SK-N-SH treated with all-trans-retinoic acid at 6 μM for 48 hours (cell line): Measurements from ENCODE around the gene WDR73.

Experiments used
- ATAC-seq: fragments of 200-7000 bp; cut with Tn5 transposase; 3 replicates; pipeline ENCODE4 v1.9.1; 2020; ENCODE audit warnings: mild to moderate bottlenecking, moderate library complexity
- ARNTL ChIP-seq: fragments of 450-650 bp; formaldehyde crosslinking; IDR thresholded peaks from 2 replicates; pipeline ENCODE4 v1.5.0; 2020; ENCODE audit warnings: low read depth, mild to moderate bottlenecking, moderate library complexity, borderline replicate concordance
- BACH2 ChIP-seq: fragments of 250-450 bp; sonication (Bioruptor Pico); IDR thresholded peaks from 2 replicates; pipeline ENCODE4 v1.9.0; 2021; ENCODE audit warnings: mild to moderate bottlenecking, borderline replicate concordance
- CREB5 ChIP-seq: fragments of 250-450 bp; sonication (Bioruptor Pico); IDR thresholded peaks from 2 replicates; pipeline ENCODE4 v1.5.1; 2020; ENCODE audit warnings: low read depth, mild to moderate bottlenecking, moderate library complexity
- CSDC2 ChIP-seq: fragments of 250-450 bp; sonication (Bioruptor Pico); IDR thresholded peaks from 2 replicates; pipeline ENCODE4 v1.5.0; 2020; ENCODE audit warnings: mild to moderate bottlenecking, moderate library complexity
- CSRNP3 ChIP-seq: fragments of 250-450 bp; sonication (Bioruptor Pico); IDR thresholded peaks from 2 replicates; pipeline ENCODE4 v1.5.1; 2021; ENCODE audit warnings: mild to moderate bottlenecking, moderate library complexity
- ESRRG ChIP-seq: fragments of 250-450 bp; sonication (Bioruptor Pico); IDR thresholded peaks from 2 replicates; pipeline ENCODE4 v1.6.1; 2021; ENCODE audit warnings: mild to moderate bottlenecking
- OSR1 ChIP-seq: fragments of 250-450 bp; sonication (Bioruptor Pico); IDR thresholded peaks from 2 replicates; pipeline ENCODE4 v1.8.0; 2022; ENCODE audit warnings: moderate library complexity, mild to moderate bottlenecking, inconsistent platforms
- PPARA ChIP-seq: fragments of 250-450 bp; sonication (Bioruptor Pico); IDR thresholded peaks from 2 replicates; pipeline ENCODE4 v1.5.0; 2020; ENCODE audit warnings: mild to moderate bottlenecking, borderline replicate concordance
- TCF4 ChIP-seq: fragments of 250-450 bp; sonication (Bioruptor Pico); IDR thresholded peaks from 2 replicates; pipeline ENCODE4 v1.8.0; 2021; ENCODE audit warnings: mild to moderate bottlenecking, moderate library complexity, borderline replicate concordance
- TOX ChIP-seq: fragments of 250-450 bp; sonication (Bioruptor Pico); IDR thresholded peaks from 2 replicates; pipeline ENCODE4 v1.8.0; 2021; ENCODE audit warnings: mild to moderate bottlenecking, moderate library complexity, borderline replicate concordance
- ZC3H10 ChIP-seq: fragments of 250-450 bp; sonication (Bioruptor Pico); IDR thresholded peaks from 2 replicates; pipeline ENCODE4 v1.5.1; 2021; ENCODE audit warnings: mild to moderate bottlenecking, moderate library complexity
- ZFP3 ChIP-seq: fragments of 250-450 bp; sonication (Bioruptor Pico); IDR thresholded peaks from 2 replicates; pipeline ENCODE4 v1.5.0; 2020; ENCODE audit warnings: mild to moderate bottlenecking, moderate library complexity
- ZNF70 ChIP-seq: fragments of 450-650 bp; formaldehyde crosslinking; IDR thresholded peaks from 2 replicates; pipeline ENCODE4 v1.5.0; 2020; ENCODE audit warnings: mild to moderate bottlenecking, moderate library complexity
- TF ChIP-seq, protein P1 (sequence below): fragments of 250-450 bp; sonication (Bioruptor Pico); IDR thresholded peaks from 2 replicates; pipeline ENCODE4 v1.8.0; 2021; ENCODE audit warnings: low read depth, mild to moderate bottlenecking, moderate library complexity, borderline replicate concordance
- TF ChIP-seq, protein P2 (sequence below): fragments of 250-450 bp; sonication (Bioruptor Pico); IDR thresholded peaks from 2 replicates; pipeline ENCODE4 v1.5.0; 2020; ENCODE audit warnings: mild to moderate bottlenecking, moderate library complexity

Gene WDR73

DNA sequence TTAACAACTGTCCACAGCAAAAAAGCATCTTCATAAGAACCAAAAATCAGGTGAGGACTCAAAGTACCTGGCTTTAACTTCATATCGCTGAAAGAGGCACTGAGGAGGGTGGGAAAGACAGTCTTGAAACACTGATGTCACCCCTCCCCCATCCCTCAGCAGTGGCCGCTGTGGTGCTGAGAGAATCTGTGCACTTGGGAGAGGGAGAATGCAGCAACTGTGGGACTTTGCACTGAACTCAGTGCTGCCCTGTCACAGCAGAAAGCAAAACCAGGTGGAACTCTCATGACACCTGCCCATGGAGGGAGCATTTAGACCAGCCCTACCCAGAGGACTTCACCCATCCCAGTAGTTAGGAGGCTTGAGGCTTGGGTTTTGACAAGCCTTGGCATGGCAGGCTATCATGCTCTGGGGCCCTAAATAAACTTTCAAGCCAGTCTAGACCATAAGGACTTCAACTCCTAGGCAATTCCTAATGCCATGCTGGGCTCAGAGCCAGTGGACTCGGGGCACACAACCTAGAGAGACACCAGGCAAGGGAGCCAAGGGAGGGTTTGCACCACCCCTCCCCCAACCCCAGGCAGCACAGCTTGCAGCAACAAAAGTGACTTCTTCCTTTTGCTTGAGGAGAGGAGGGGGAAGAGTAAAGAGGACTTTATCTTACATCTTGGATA is 59.3 kb downstream of the WDR73 start (continued):
- TF ChIP-seq CSRNP3 (CRISPR knock-in tag), result no peak
- no peak for TF ChIP-seq PPARA (CRISPR knock-in tag)

- ATAC-seq, result no peak
- TF ChIP-seq ZFP3 (CRISPR knock-in tag) (no peak), BACH2 (CRISPR knock-in tag) (no peak), ESRRG (CRISPR knock-in tag) (no peak), TOX (CRISPR knock-in tag) (no peak), ARNTL (CRISPR knock-in tag) (no peak), CSRNP3 (CRISPR knock-in tag) (no peak), OSR1 (CRISPR knock-in tag) (no peak), CSDC2 (CRISPR knock-in tag) (no peak), TCF4 (CRISPR knock-in tag) (no peak)
- TF ChIP-seq, protein P1, sequence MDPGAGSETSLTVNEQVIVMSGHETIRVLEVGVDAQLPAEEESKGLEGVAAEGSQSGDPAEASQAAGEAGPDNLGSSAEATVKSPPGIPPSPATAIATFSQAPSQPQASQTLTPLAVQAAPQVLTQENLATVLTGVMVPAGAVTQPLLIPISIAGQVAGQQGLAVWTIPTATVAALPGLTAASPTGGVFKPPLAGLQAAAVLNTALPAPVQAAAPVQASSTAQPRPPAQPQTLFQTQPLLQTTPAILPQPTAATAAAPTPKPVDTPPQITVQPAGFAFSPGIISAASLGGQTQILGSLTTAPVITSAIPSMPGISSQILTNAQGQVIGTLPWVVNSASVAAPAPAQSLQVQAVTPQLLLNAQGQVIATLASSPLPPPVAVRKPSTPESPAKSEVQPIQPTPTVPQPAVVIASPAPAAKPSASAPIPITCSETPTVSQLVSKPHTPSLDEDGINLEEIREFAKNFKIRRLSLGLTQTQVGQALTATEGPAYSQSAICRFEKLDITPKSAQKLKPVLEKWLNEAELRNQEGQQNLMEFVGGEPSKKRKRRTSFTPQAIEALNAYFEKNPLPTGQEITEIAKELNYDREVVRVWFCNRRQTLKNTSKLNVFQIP (CRISPR knock-in tag), result no peak
- TF ChIP-seq, all 23 proteins: peak for 0
Measured at GRCh38 chr15:84591815-84592214, 62.3 kb downstream of the WDR73 start.

GRCh38 chr15:84590406-84590805 is 63.7 kb downstream of the WDR73 start:
- no peak for TF ChIP-seq CSDC2 (CRISPR knock-in tag)
- no peak for TF ChIP-seq CREB5 (CRISPR knock-in tag)
- TF ChIP-seq ZC3H10 (CRISPR knock-in tag), result no peak
- no peak for TF ChIP-seq BACH2 (CRISPR knock-in tag)
- no peak for TF ChIP-seq ZNF70 (CRISPR knock-in tag)
- no peak for TF ChIP-seq PPARA (CRISPR knock-in tag)
- TF ChIP-seq, protein P2, sequence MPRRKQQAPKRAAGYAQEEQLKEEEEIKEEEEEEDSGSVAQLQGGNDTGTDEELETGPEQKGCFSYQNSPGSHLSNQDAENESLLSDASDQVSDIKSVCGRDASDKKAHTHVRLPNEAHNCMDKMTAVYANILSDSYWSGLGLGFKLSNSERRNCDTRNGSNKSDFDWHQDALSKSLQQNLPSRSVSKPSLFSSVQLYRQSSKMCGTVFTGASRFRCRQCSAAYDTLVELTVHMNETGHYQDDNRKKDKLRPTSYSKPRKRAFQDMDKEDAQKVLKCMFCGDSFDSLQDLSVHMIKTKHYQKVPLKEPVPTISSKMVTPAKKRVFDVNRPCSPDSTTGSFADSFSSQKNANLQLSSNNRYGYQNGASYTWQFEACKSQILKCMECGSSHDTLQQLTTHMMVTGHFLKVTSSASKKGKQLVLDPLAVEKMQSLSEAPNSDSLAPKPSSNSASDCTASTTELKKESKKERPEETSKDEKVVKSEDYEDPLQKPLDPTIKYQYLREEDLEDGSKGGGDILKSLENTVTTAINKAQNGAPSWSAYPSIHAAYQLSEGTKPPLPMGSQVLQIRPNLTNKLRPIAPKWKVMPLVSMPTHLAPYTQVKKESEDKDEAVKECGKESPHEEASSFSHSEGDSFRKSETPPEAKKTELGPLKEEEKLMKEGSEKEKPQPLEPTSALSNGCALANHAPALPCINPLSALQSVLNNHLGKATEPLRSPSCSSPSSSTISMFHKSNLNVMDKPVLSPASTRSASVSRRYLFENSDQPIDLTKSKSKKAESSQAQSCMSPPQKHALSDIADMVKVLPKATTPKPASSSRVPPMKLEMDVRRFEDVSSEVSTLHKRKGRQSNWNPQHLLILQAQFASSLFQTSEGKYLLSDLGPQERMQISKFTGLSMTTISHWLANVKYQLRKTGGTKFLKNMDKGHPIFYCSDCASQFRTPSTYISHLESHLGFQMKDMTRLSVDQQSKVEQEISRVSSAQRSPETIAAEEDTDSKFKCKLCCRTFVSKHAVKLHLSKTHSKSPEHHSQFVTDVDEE (CRISPR knock-in tag), result no peak

More at GRCh38 chr15:84590406-84590805, 63.7 kb downstream of the WDR73 start:
- ATAC-seq, result no peak
